Activated CD4-positive, alpha-beta T cell treated with anti-CD3 and anti-CD28 coated beads, Interleukin-2, amount 10 ng/mL, durations not matched to agents 7 days and 5 days (primary cell): ENCODE results near the gene CLCNKB. TPM values are rescaled to one million over a fixed set of nuclear protein-coding genes. Genes with fewer than 3 reads are reported as not detected.

Experiments used
- CTCF ChIA-PET: fragments of 350-600 bp; sonication (Branson Sonifier 250); formaldehyde crosslinking; loops from one replicate; lab custom pipeline; 2021; ENCODE audit warnings: antibody characterized with exemption; lab: Charles Lee
- POLR2A ChIA-PET: fragments of 350-600 bp; sonication (Branson Sonifier 250); formaldehyde crosslinking; loops from one replicate; lab custom pipeline; 2021; ENCODE audit warnings: antibody characterized with exemption; lab: Charles Lee
- DNase-seq: peaks from one replicate; pipeline ENCODE4 v3.0.0-alpha.2; 2020
- H3K27ac Mint-ChIP-seq: one replicate; pipeline ENCODE4 v1.8.0; 2021; ENCODE audit warnings: mild to moderate bottlenecking, moderate library complexity, mixed read lengths
- H3K27me3 Mint-ChIP-seq: one replicate; pipeline ENCODE4 v1.8.0; 2021; ENCODE audit warnings: mixed read lengths
- H3K36me3 Mint-ChIP-seq: one replicate; pipeline ENCODE4 v1.8.0; 2021; ENCODE audit warnings: low read depth, mixed read lengths
- H3K4me1 Mint-ChIP-seq: one replicate; pipeline ENCODE4 v1.8.0; 2021; ENCODE audit warnings: mixed read lengths
- H3K4me3 Mint-ChIP-seq: one replicate; pipeline ENCODE4 v1.8.0; 2021; ENCODE audit warnings: mild to moderate bottlenecking, moderate library complexity, mixed read lengths
- H3K9me3 Mint-ChIP-seq: one replicate; pipeline ENCODE4 v1.8.0; 2021; ENCODE audit warnings: mixed read lengths
- total RNA-seq, 2 experiments: library from RNA; stranded (reverse); gene quantifications; one replicate each; pipeline ENCODE4 v1.2.3, GENCODE V29; 2021

Gene CLCNKB
- total RNA-seq, 2 experiments from 2014 or later = not detected

DNA sequence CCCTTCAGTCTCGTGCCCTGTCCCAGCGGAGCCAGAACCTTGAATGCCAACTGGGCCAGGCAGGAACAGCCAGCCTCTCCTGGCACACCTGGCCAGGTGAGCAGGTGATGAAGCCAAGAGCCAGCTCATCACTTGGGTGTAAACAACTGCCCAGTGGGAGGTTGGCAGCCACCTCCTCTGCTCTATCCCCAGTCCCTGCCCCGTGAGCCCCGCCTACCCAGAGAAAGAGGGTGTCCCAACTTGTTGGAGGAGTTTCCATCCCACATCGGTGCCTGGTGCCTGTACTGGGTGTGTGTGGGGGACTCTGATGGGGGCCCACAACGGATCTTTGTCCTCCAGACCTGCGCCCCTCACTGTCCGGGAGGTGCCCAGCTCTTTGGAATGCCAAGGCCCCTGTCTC is 47.7 kb downstream of the CLCNKB start:
- no peak for DNase-seq
- Mint-ChIP-seq H3K9me3 (no peaks in the 10 kb centered on the region), H3K27ac (no peak overlapping the region), H3K4me3 (no peak overlapping the region), H3K27me3 (peaks cover 3% of the 10 kb centered on the region), H3K4me1 (no peaks in the 10 kb centered on the region), H3K36me3 (no peaks in the 10 kb centered on the region)
- CTCF ChIA-PET = interaction anchor here (0.7 kb wide), 1 partner anchor 112 kb away, joined by 3 read pairs; no protein-coding TSS in a partner anchor
- POLR2A ChIA-PET = no interaction called here

GRCh38 chr1:16092097-16092922 is 48.7 kb downstream of the CLCNKB start:
- Mint-ChIP-seq H3K36me3 (no peaks in the 10 kb centered on the region), H3K9me3 (no peaks in the 10 kb centered on the region), H3K4me3 (no peak overlapping the region), H3K27me3 (peaks cover 3% of the 10 kb centered on the region), H3K27ac (no peak overlapping the region), H3K4me1 (no peaks in the 10 kb centered on the region)
- ChIA-PET POLR2A (no interaction called here), CTCF (no interaction called here)
- DNase-seq = no peak

- ChIA-PET CTCF (no interaction called here), POLR2A (no interaction called here)
- Mint-ChIP-seq H3K9me3 (no peaks in the 10 kb centered on the region), H3K4me1 (no peaks in the 10 kb centered on the region), H3K27me3 (peaks cover 3% of the 10 kb centered on the region), H3K27ac (no peak overlapping the region), H3K36me3 (no peaks in the 10 kb centered on the region), H3K4me3 (no peak overlapping the region)
- DNase-seq = no peak
Measured at GRCh38 chr1:16092923-16093511, 49.4 kb downstream of the CLCNKB start.

DNA sequence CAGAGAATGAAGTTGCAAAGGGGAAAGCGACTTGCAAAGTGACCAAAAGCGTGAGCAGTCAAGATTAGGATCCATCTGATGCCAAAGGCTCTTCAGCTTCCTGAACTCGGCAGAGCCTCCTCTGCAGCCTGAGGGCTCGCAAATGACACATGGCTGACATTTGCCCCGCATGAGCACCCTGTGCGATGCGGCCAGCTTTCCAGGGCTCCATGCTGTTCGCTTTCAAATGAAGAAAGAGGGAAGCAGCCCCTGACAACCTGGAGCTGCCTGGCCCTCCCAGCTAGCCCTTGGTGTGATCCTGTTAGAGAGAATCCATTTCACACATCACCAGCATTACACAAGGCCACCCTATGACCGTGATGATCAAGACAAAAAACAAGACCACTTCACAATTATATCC is 50.0 kb downstream of the CLCNKB start:
- no peak overlapping the region for H3K27ac Mint-ChIP-seq
- H3K27me3 Mint-ChIP-seq = peaks cover 3% of the 10 kb centered on the region
- H3K4me3 Mint-ChIP-seq = no peak overlapping the region
- POLR2A ChIA-PET = no interaction called here
- no peak for DNase-seq
- H3K36me3 Mint-ChIP-seq = no peaks in the 10 kb centered on the region
- H3K9me3 Mint-ChIP-seq = no peaks in the 10 kb centered on the region
- CTCF ChIA-PET = interaction anchor here (1.0 kb wide), 1 partner anchor 11 kb away, joined by 3 read pairs; no protein-coding TSS in a partner anchor
- H3K4me1 Mint-ChIP-seq = no peaks in the 10 kb centered on the region

GRCh38 chr1:16094453-16095158 is 51.0 kb downstream of the CLCNKB start:
- peaks cover 3% of the 10 kb centered on the region for H3K27me3 Mint-ChIP-seq
- ChIA-PET POLR2A (no interaction called here), CTCF (interaction anchor here (1.0 kb wide), 1 partner anchor 12 kb away, joined by 3 read pairs; no protein-coding TSS in a partner anchor)
- no peak for DNase-seq
- no peaks in the 10 kb centered on the region for H3K4me1 Mint-ChIP-seq
- no peak overlapping the region for H3K4me3 Mint-ChIP-seq
- no peaks in the 10 kb centered on the region for H3K36me3 Mint-ChIP-seq
- H3K9me3 Mint-ChIP-seq = no peaks in the 10 kb centered on the region
- no peak overlapping the region for H3K27ac Mint-ChIP-seq

DNA sequence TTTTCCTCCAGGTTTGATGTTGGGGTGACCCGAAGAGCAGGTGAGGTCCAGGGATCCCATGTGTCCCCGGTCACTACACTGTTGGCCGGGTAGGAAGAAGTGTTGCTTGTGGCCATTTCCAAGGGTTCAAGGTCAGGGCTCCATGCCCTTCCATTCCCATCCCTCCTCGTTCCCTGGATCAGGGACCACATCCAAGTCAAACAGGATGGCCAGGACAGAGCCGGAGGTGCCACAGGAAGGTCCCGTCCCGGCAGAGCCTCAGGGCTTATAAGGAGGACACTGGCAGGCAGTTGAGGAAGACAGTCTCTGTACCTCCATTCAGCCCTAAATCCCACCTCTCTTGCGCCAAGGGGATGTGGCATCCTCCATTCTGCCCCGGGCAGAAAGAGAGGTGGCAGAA is 51.9 kb downstream of the CLCNKB start:
- no peak for DNase-seq
- H3K27me3 Mint-ChIP-seq = peaks cover 3% of the 10 kb centered on the region
- POLR2A ChIA-PET = no interaction called here
- CTCF ChIA-PET = no interaction called here
- H3K27ac Mint-ChIP-seq = no peak overlapping the region
- H3K4me3 Mint-ChIP-seq = no peak overlapping the region
- no peaks in the 10 kb centered on the region for H3K9me3 Mint-ChIP-seq
- no peaks in the 10 kb centered on the region for H3K36me3 Mint-ChIP-seq
- no peaks in the 10 kb centered on the region for H3K4me1 Mint-ChIP-seq

DNA sequence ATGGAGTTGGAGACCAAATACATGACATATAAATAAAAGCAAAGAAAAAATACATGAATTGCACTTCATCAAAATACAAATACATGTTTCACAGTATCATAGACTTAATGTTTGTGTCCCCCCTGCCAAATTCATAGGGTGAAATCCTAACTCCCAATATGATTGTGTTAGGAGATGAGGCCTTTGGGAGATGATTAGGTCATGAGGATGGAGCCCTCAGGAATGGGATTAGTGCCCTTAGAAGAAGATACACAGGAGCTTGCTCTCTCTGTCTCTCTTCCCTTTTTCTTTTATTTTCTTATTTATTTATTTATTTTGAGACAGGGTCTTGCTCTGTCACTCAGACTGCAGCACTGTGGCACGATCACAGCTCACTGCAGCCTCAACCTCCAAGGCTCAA is 55.8 kb downstream of the CLCNKB start:
- peaks cover 3% of the 10 kb centered on the region for H3K9me3 Mint-ChIP-seq
- DNase-seq = no peak
- H3K4me1 Mint-ChIP-seq = no peaks in the 10 kb centered on the region
- H3K4me3 Mint-ChIP-seq = no peak overlapping the region
- no peak overlapping the region for H3K27ac Mint-ChIP-seq
- ChIA-PET POLR2A (no interaction called here), CTCF (interaction anchor here (1.0 kb wide), 1 partner anchor 20 kb away, joined by 3 read pairs; no protein-coding TSS in a partner anchor)
- no peaks in the 10 kb centered on the region for H3K36me3 Mint-ChIP-seq
- H3K27me3 Mint-ChIP-seq = peaks cover 13% of the 10 kb centered on the region

DNA sequence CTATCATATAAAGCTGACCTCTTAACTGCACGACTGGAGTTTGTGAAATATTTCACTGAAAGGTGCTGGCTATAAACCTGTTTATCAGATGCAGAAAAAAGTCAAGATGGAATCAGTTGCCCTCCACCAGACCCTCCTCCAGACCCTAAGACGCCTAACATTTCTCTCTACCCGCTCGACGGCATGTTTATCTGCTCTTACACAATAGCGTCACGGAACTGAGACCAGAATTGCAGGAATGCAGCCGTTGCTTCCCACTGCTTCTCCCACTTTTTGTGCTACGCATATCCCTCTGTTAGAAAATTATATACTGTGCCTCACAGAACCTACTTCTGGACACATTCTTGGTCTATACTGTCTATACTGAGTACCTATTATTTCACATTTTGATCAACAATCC is 58.0 kb downstream of the CLCNKB start:
- Mint-ChIP-seq H3K9me3 (peaks cover 3% of the 10 kb centered on the region), H3K27me3 (peaks cover 28% of the 10 kb centered on the region), H3K27ac (no peak overlapping the region), H3K36me3 (no peaks in the 10 kb centered on the region), H3K4me3 (no peak overlapping the region), H3K4me1 (no peaks in the 10 kb centered on the region)
- ChIA-PET POLR2A (no interaction called here), CTCF (no interaction called here)
- DNase-seq = no peak

Other genes with a start within 250 kb of the CLCNKB start
- gene UQCRHL, start 236.1 kb upstream of the CLCNKB start, total RNA-seq = 1 to 10 TPM; 1.1 to 1.8 TPM
- 10 to 100 TPM; 65.1 to 65.2 TPM for gene SPEN, start 196.1 kb upstream of the CLCNKB start, total RNA-seq
- 10 to 100 TPM; 34.8 to 38.8 TPM for gene ZBTB17, start 67.7 kb upstream of the CLCNKB start, total RNA-seq
- gene SRARP, start 39.5 kb upstream of the CLCNKB start, total RNA-seq = not detected
- gene HSPB7, start 25.7 kb upstream of the CLCNKB start, total RNA-seq = not detected
- not detected for gene CLCNKA, start 21.7 kb upstream of the CLCNKB start, total RNA-seq
- 1 to 10 TPM in 1 of 2 experiments, under 1 TPM in 1; 0.67 to 1.1 TPM for gene FAM131C, start 29.9 kb downstream of the CLCNKB start, total RNA-seq
- gene EPHA2, start 112.3 kb downstream of the CLCNKB start, total RNA-seq = not detected
- gene ARHGEF19, start 168.9 kb downstream of the CLCNKB start, total RNA-seq = 10 to 100 TPM; 10.7 to 12.1 TPM
- gene CPLANE2, start 193.4 kb downstream of the CLCNKB start, total RNA-seq = 1 to 10 TPM; 6.4 to 6.8 TPM